G401.6 (cell line): Measurements from ENCODE around the gene DLGAP4.

Experiments
- FAIRE-seq: peaks from 2 replicates; lab custom pipeline; 2012; peaks lifted over from hg19 to GRCh38; lab: Jason Lieb, UNC

DLGAP4 gene, protein sequence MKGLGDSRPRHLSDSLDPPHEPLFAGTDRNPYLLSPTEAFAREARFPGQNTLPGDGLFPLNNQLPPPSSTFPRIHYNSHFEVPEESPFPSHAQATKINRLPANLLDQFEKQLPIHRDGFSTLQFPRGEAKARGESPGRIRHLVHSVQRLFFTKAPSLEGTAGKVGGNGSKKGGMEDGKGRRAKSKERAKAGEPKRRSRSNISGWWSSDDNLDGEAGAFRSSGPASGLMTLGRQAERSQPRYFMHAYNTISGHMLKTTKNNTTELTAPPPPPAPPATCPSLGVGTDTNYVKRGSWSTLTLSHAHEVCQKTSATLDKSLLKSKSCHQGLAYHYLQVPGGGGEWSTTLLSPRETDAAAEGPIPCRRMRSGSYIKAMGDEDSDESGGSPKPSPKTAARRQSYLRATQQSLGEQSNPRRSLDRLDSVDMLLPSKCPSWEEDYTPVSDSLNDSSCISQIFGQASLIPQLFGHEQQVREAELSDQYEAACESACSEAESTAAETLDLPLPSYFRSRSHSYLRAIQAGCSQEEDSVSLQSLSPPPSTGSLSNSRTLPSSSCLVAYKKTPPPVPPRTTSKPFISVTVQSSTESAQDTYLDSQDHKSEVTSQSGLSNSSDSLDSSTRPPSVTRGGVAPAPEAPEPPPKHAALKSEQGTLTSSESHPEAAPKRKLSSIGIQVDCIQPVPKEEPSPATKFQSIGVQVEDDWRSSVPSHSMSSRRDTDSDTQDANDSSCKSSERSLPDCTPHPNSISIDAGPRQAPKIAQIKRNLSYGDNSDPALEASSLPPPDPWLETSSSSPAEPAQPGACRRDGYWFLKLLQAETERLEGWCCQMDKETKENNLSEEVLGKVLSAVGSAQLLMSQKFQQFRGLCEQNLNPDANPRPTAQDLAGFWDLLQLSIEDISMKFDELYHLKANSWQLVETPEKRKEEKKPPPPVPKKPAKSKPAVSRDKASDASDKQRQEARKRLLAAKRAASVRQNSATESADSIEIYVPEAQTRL

DNA sequence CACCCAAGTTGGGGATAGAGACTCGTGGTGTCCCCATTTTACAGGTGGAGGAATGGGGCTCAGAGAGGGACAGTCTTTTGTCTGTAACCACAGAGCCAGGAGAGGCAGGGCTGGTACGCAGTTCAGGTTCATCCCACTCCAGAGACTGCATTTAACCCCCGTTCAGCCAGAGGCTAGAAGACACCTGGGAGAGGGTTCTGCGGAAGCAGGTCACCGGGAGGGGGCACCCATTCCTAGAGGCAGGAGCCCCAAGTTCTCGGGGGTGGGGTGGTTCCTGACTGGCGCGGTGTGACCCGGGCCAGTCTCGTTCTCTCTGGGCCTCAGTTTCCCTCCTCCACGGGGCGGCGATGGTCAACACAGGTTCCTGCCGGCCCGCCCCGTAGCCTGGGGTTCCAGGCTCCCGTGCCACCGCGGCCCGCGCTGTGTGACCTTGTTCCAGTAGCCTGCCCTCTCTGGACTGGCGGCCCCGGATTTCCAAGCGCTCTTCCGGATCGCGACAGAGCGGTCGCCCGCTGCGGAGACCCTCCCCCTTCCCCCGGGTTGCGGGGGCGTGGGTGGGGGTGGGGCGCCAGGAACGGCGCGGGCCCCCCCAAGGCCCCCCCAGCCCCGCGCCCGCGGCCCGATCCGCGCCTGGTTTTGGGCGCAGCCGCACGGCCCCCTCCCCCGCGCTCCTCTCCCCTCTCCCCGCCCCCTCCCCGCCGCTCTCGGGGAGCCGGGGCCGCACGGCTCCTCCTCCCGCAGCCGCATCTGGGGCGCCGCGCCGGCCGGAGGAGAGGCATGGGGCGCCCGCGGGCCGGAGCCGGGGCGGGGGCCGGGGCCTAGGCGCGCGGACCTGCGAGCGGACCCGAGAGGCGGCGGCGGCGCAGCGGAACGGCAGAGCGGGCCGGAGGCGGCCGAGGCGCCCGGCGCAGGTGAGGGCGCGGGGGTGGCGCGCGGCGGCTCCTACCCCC is at the start of gene DLGAP4:
Gene DLGAP4 (plus strand): TSS at position 738 of the 950 bp plus-strand sequence. CDS start 125,379 bp downstream, outside the sequence.
- FAIRE-seq, result no peak

- no peak for FAIRE-seq
Measured at GRCh38 chr20:36259177-36260061, 46.7 kb upstream of the DLGAP4 start.

DNA sequence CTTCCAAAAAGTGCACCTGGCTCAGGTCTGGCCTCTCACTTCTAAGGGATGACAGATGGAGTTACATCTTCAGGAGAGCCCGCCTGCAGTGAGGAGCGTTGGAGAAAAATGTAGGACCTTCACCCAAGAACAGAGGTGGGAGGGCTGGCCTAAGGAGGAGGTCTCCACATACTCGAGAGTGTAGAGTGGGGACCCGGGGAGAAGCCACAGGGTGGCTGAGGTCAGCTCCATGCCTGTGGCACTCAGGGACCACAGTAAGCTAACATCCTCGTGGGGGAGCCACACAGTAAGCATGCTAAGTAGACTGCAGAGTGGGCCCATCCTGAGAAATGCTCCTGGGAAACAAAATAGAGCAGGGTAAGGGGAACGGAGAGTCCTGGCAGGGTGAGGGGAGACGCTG is 45.8 kb upstream of the DLGAP4 start:
- no peak for FAIRE-seq

GRCh38 chr20:36261389-36262105 is 44.6 kb upstream of the DLGAP4 start:
- no peak for FAIRE-seq

GRCh38 chr20:36262440-36262839 is 43.7 kb upstream of the DLGAP4 start:
- FAIRE-seq, result no peak

DNA sequence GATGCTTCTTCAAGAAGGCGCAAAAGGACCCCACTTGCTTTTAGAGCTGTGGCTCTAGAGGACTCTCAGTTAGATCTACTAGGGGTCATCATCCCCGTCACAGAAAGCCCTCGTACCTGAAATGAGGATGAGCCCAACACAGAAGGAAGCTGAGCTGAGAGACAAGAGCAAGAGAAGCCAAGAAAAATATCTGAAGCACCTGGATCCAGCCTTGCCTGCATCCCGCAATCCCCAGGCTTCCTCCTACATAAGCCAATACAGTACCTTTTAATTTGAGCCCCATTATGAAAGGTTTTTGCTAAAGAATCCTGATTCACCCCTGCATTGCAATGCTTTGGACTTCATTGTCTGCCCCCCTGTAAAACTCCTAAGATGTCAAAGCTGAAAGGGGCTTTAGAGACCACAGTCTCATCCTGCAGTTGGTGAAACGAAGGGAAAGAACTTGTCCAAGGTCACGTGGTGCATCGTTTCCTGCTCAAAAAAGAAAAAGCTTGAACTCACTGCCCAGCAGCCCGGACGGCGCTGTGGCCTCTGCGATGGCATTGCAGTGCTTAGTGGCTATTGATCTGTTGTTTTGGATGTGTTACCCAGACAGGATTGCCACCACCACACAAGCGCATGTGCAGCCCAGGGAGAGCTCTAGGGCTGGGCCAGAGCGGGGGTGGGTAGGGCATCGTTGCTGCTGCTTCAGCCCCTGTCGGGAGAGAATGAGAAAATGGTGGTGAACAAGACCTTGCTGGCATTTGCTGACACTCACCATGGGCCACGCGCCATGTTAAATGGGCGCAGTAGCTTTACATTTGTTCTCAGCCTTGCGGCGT is 41.5 kb upstream of the DLGAP4 start:
- no peak for FAIRE-seq

GRCh38 chr20:36266189-36266588 is 40.0 kb upstream of the DLGAP4 start:
- FAIRE-seq, result no peak

- FAIRE-seq, result no peak
Measured at GRCh38 chr20:36267605-36268381, 38.3 kb upstream of the DLGAP4 start.

- FAIRE-seq, result no peak
Measured at GRCh38 chr20:36268440-36269342, 37.4 kb upstream of the DLGAP4 start.

GRCh38 chr20:36269507-36269906 is 36.6 kb upstream of the DLGAP4 start:
- FAIRE-seq, result no peak

- no peak for FAIRE-seq
Measured at GRCh38 chr20:36270744-36271638, 35.1 kb upstream of the DLGAP4 start.

GRCh38 chr20:36271639-36272546 is 34.2 kb upstream of the DLGAP4 start:
- no peak for FAIRE-seq

GRCh38 chr20:36272547-36273220 is 33.5 kb upstream of the DLGAP4 start:
- FAIRE-seq, result no peak

GRCh38 chr20:36273414-36274180 is 32.5 kb upstream of the DLGAP4 start:
- no peak for FAIRE-seq
